CD4-positive, alpha-beta memory T cell (primary cell): Measurements from ENCODE around the gene UQCC5. TPM values are rescaled to one million over a fixed set of nuclear protein-coding genes. Genes with fewer than 3 reads are reported as not detected.

Experiments used
- CTCF ChIA-PET: fragments of 350-600 bp; sonication (Branson Sonifier 250); formaldehyde crosslinking; loops from one replicate; lab custom pipeline; 2021; ENCODE audit warnings: inconsistent platforms; ENCODE audit not compliant: partially characterized antibody; lab: Charles Lee
- POLR2A ChIA-PET: fragments of 350-600 bp; sonication (Branson Sonifier 250); formaldehyde crosslinking; loops from one replicate; lab custom pipeline; 2021; ENCODE audit not compliant: partially characterized antibody; lab: Charles Lee
- DNase-seq, 5 donors: peaks; one replicate each; pipeline versions ENCODE4 v3.0.0 to v3.0.0-alpha.2; 2020 to 2022; ENCODE audit warnings: mixed read lengths in 1 of 5
- H3K27ac ChIP-seq: one replicate; pipeline ENCODE4 v1.7.0; 2013; ENCODE audit warnings: low read depth, low read length
- H3K27me3 ChIP-seq: 2 replicates; pipeline ENCODE4 v1.7.0; 2013; ENCODE audit warnings: mild to moderate bottlenecking, low read length, moderate library complexity; ENCODE audit not compliant: insufficient read depth
- H3K36me3 ChIP-seq: 2 replicates; pipeline ENCODE4 v1.7.0; 2013; ENCODE audit warnings: mild to moderate bottlenecking, low read length, moderate library complexity; ENCODE audit not compliant: insufficient read depth
- H3K4me1 ChIP-seq: 2 replicates; pipeline ENCODE4 v1.7.0; 2013; ENCODE audit warnings: mild to moderate bottlenecking, low read length, moderate library complexity; ENCODE audit not compliant: insufficient read depth
- H3K4me3 ChIP-seq, 2 donors: one replicate each; pipeline ENCODE4 v1.7.0; 2013; ENCODE audit warnings: low read length in 2 of 2, mild to moderate bottlenecking in 1 of 2
- H3K9me3 ChIP-seq, 2 donors: one replicate each; pipeline ENCODE4 v1.7.0; 2013; ENCODE audit warnings: low read length in 2 of 2, control low read depth in 1 of 2; ENCODE audit not compliant: control insufficient read depth in 1 of 2
- H3K27ac Mint-ChIP-seq, 7 donors: one replicate each; pipeline ENCODE4 v1.8.0; 2020 to 2021; ENCODE audit warnings: mixed read lengths in 7 of 7, mild to moderate bottlenecking in 6 of 7, inconsistent platforms in 3 of 7, moderate library complexity in 3 of 7
- H3K27me3 Mint-ChIP-seq, 2 donors: one replicate each; pipeline ENCODE4 v1.8.0; 2020 to 2021; ENCODE audit warnings: mixed read lengths in 2 of 2
- H3K36me3 Mint-ChIP-seq, 2 donors: one replicate each; pipeline ENCODE4 v1.8.0; 2020 to 2021; ENCODE audit warnings: mixed read lengths in 2 of 2, inconsistent platforms in 1 of 2, mild to moderate bottlenecking in 1 of 2
- H3K4me1 Mint-ChIP-seq, 4 donors: one replicate each; pipeline ENCODE4 v1.8.0; 2020 to 2021; ENCODE audit warnings: mixed read lengths in 4 of 4, mild to moderate bottlenecking in 1 of 4
- H3K4me3 Mint-ChIP-seq, 8 donors: one replicate each; pipeline ENCODE4 v1.8.0; 2020 to 2021; ENCODE audit warnings: mixed read lengths in 8 of 8, mild to moderate bottlenecking in 7 of 8, moderate library complexity in 6 of 8, inconsistent platforms in 3 of 8
- H3K9me3 Mint-ChIP-seq, 8 donors: one replicate each; pipeline ENCODE4 v1.8.0; 2020 to 2021; ENCODE audit warnings: mixed read lengths in 8 of 8, mild to moderate bottlenecking in 5 of 8, inconsistent platforms in 3 of 8, moderate library complexity in 1 of 8
- intact Hi-C: fragments of 100-400 bp; cut with micrococcal nuclease; formaldehyde crosslinking; loops from one replicate; pipeline ENCODE4 v1.15.1; 2023
- polyA plus RNA-seq, 2 donors: library from polyadenylated mRNA; unstranded; fragments of 300-500 nt; fragmentation: Illumina TruSeq; gene quantifications; one replicate each; pipeline ENCODE4 v1.2.3, GENCODE V29; 2021
- total RNA-seq, 2 experiments: library from RNA; stranded (reverse); gene quantifications; one replicate each; pipeline ENCODE4 v1.2.3, GENCODE V29; 2021

The UQCC5 gene
- total and polyA plus RNA-seq, 4 experiments from 2014 or later: 12.1 to 27.1 (median 19.8) TPM

DNA sequence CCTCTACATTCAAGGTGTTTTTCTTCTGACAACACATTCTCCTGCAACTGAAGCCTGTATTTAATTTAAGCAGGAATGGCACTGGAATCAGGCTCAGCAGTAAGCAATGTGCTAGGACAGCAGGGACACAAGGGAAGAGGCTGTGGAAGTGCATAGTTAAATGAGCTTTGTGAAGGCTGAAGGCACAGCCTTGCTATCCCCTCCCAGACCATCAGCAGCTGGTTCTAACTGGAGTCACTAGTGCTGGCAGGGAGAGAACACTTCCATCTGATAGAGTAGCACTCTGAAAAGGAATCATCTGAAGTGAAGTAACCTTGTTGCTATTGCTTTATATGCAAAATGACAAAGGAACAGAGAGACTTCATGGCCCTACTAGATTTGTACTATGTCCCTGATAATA lies 14.7 kb downstream of the UQCC5 start:
- no peaks in the 10 kb centered on the region for H3K27me3 Mint-ChIP-seq
- CTCF ChIA-PET: no interaction called here
- no peaks in the 10 kb centered on the region for H3K4me1 ChIP-seq

DNA sequence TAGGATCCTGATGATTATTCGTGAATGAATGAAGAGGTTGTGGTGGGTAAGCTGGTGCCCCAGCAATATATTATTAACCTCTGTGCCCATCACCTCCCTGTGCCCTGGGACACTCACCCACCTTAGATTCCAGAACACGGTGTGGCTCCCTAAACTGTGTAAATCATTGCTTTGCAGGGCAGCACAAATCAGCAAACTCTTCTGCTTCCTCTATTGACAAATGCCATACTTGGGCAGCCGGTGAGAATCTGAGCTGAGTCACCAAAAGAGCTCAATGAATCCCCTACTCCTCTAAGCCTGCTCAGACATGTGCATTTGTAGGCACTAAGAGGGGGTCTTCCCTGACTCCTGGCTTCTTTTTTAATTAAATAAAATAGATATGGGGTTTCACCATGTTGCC lies 15.7 kb downstream of the UQCC5 start:
- Histone ChIP-seq H3K9me3 (no peaks in the 10 kb centered on the region), H3K4me1 (no peaks in the 10 kb centered on the region), H3K27ac (no peak overlapping the region), H3K36me3 (peaks cover 33% of the 10 kb centered on the region), H3K27me3 (no peaks in the 10 kb centered on the region), H3K4me3 (no peak overlapping the region)
- POLR2A ChIA-PET: interaction anchor here (1.3 to 1.4 kb wide), 2 partner anchors 9 to 13 kb away, joined by 3 read pairs; no protein-coding TSS in a partner anchor
- Mint-ChIP-seq H3K27ac (peak overlapping the region in 2 of 7 donors; percentile 35 to 36), H3K4me1 (peaks cover 0 to under 1% (median under 1%) of the 10 kb centered on the region in 4 donors), H3K27me3 (no peaks in the 10 kb centered on the region), H3K9me3 (no peaks in the 10 kb centered on the region), H3K36me3 (peaks cover 23 to 65% of the 10 kb centered on the region in 2 donors), H3K4me3 (no peak overlapping the region)
- CTCF ChIA-PET: interaction anchor here (0.6 to 0.8 kb wide), 2 partner anchors 9 to 1052 kb away, joined by 3 to 6 read pairs; no protein-coding TSS in a partner anchor
- no peak for DNase-seq
- intact Hi-C loops: no loop called here

More for the DNA sequence above, 14.7 kb downstream of the UQCC5 start:
- H3K27me3 ChIP-seq: no peaks in the 10 kb centered on the region
- H3K36me3 Mint-ChIP-seq: peaks cover 25 to 63% of the 10 kb centered on the region in 2 donors
- H3K27ac Mint-ChIP-seq: peak overlapping the region in 1 of 7 donors; percentile 12
- intact Hi-C loops: no loop called here
- no peak overlapping the region for H3K4me3 Mint-ChIP-seq
- H3K4me1 Mint-ChIP-seq: no peaks in the 10 kb centered on the region
- POLR2A ChIA-PET: interaction anchor here (1.3 kb wide), 1 partner anchor 10 kb away, joined by 3 read pairs; no protein-coding TSS in a partner anchor
- no peak overlapping the region for H3K27ac ChIP-seq
- no peaks in the 10 kb centered on the region for H3K9me3 ChIP-seq
- no peaks in the 10 kb centered on the region for H3K9me3 Mint-ChIP-seq
- H3K4me3 ChIP-seq: no peak overlapping the region
- H3K36me3 ChIP-seq: peaks cover 35% of the 10 kb centered on the region
- no peak for DNase-seq

DNA sequence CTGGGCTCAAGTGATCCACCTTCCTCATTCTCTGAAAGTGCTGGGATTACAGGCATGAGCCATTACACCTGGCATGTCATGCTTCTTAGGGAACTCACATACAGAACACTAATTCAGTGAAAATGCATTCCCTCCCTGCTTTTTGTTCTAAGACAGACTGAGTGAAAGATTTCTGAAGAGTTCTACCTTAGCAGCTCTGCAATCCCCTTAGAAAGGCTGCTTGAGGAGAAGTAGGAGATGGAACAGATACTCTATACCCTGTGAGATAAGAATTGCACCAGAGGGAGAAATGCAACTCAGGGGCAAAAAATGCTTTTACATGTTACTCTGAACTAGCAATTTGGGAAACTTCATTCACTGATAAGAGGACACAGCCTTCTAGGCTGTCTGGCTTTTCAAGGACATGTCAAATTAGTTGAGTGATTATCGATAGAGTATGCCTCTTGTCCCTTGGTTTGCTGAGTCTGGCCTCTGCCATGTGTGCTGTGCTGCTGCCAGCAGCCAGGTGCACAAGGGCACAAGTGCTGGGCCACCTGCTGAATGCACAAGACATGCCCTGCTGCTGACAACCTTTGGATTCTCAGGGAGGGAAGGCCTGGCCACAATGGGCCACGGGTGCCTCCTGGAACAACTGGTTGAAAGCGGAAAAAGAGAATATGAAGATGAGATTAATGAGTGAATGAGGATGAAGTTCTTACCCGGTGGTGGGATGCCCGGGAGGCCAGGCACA lies 17.8 kb downstream of the UQCC5 start:
- no peak overlapping the region for H3K27ac ChIP-seq
- intact Hi-C loops: no loop called here
- Mint-ChIP-seq H3K9me3 (no peaks in the 10 kb centered on the region), H3K4me3 (no peak overlapping the region), H3K36me3 (peaks cover 28 to 76% of the 10 kb centered on the region in 2 donors), H3K4me1 (peaks cover 0 to 3% (median 1%) of the 10 kb centered on the region in 4 donors), H3K27ac (peak overlapping the region in 3 of 7 donors; percentile 37 to 72 (median 70)), H3K27me3 (no peaks in the 10 kb centered on the region)
- ChIA-PET CTCF (no interaction called here), POLR2A (no interaction called here)
- no peaks in the 10 kb centered on the region for H3K4me1 ChIP-seq
- no peak overlapping the region for H3K4me3 ChIP-seq
- H3K36me3 ChIP-seq: peaks cover 40% of the 10 kb centered on the region
- no peak for DNase-seq
- H3K9me3 ChIP-seq: no peaks in the 10 kb centered on the region
- H3K27me3 ChIP-seq: no peaks in the 10 kb centered on the region

DNA sequence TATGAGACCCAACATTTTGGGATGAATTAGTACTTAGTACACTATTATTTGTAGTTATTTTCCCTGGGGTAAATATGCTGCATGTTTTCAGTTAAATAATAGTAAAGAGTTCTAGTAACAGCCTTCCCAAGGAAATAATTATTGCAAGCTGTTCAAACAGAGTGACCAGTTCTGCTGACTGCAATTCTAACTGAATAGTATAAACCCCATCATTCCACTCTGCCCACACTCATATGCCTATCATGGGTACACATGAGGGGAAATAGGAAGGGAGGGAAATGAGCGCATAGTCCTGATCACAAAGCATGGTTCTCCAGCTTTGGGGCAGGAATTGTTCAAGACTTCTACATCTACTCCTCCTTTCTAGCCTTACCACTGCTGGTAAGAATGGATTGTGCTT lies 18.7 kb downstream of the UQCC5 start:
- Mint-ChIP-seq H3K27ac (peak overlapping the region in 2 of 7 donors; percentile 46 to 75), H3K4me1 (peaks cover 0 to 3% (median 1%) of the 10 kb centered on the region in 4 donors), H3K9me3 (no peaks in the 10 kb centered on the region), H3K27me3 (no peaks in the 10 kb centered on the region), H3K4me3 (no peak overlapping the region), H3K36me3 (peaks cover 30 to 80% of the 10 kb centered on the region in 2 donors)
- ChIA-PET CTCF (interaction anchor here (0.6 kb wide), 1 partner anchor 119 kb away, joined by 3 read pairs; no protein-coding TSS in a partner anchor), POLR2A (no interaction called here)
- no peaks in the 10 kb centered on the region for H3K27me3 ChIP-seq
- H3K9me3 ChIP-seq: no peaks in the 10 kb centered on the region
- intact Hi-C loops: no loop called here
- H3K27ac ChIP-seq: no peak overlapping the region
- H3K4me1 ChIP-seq: no peaks in the 10 kb centered on the region
- H3K4me3 ChIP-seq: no peak overlapping the region
- DNase-seq: no peak
- peaks cover 46% of the 10 kb centered on the region for H3K36me3 ChIP-seq

DNA sequence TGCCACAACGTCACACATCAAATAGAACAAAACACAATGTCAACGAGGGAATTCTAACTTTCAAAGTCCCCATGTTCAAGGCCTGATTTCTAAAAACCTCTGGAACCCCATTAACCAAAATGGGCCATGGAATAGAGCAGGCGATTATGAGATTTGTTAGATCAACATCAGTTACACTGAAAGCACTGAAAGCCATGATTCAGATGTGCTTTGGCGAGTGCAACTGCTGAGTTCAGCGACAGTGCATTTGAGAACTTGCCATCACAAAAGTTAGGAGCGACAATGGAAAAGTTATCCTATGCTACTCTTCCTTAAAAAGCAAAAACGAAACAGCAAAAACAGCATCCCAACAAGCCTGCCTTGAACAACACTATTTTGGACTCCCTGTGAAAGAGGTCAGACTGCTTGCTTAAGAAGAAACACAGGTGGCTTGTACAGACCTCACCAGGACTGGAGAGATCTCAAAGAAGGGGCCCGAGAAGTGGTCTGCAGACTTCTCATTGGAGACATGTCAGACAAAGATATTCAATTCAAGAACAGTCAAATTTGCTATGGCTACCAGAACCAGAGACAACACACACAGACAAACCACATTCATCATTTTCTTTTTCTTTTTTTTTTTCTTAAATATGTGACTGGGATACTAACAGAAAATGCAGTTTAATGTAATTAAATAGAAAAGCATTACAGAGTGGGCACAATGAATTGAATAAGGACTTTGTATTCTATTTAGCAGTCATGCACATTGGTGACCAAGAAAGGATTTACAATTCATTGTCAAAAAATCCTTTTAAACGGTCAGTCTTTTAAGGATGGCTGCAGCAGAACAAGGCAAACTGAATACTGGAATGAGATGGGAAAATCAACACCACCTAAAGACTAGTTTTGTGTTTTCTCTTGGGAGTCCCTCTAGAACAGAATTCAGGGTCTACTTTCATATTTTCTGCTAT lies 20.9 kb downstream of the UQCC5 start:
- Histone ChIP-seq H3K4me1 (no peaks in the 10 kb centered on the region), H3K27ac (no peak overlapping the region), H3K4me3 (no peak overlapping the region), H3K27me3 (no peaks in the 10 kb centered on the region), H3K36me3 (peaks cover 52% of the 10 kb centered on the region), H3K9me3 (no peaks in the 10 kb centered on the region)
- ChIA-PET CTCF (interaction anchor here (1.1 kb wide), 1 partner anchor 553 kb away, joined by 3 read pairs; no protein-coding TSS in a partner anchor), POLR2A (interaction anchor here (1.3 kb wide), 1 partner anchor 11 kb away, joined by 3 read pairs; no protein-coding TSS in a partner anchor)
- H3K36me3 Mint-ChIP-seq: peaks cover 38 to 81% of the 10 kb centered on the region in 2 donors
- DNase-seq: no peak
- no peak overlapping the region for H3K4me3 Mint-ChIP-seq
- no peaks in the 10 kb centered on the region for H3K9me3 Mint-ChIP-seq
- intact Hi-C loops: no loop called here
- H3K27ac Mint-ChIP-seq: peak overlapping the region in 2 of 7 donors; percentile 35 to 50
- H3K27me3 Mint-ChIP-seq: no peaks in the 10 kb centered on the region
- H3K4me1 Mint-ChIP-seq: peaks cover 0 to 3% (median 1%) of the 10 kb centered on the region in 4 donors

DNA sequence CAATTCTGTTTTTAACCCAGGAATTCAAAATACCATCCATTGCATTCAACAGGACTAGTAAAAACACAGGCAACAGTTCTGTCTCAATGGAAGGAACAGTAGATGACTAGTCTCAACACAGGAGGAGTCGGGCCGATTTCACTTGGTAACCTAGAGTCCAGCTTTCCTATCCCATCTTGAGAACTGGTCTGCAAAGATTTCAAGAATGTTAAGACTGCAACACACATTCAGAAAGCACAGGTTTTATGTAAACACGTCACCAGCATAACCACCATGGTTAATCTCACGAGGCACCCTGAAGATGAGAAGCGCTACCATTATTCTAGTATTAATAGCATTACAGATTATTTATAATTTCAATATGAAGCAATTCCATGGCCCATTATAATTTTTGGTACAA lies 22.0 kb downstream of the UQCC5 start:
- Mint-ChIP-seq H3K36me3 (peaks cover 49 to 84% of the 10 kb centered on the region in 2 donors), H3K4me1 (peaks cover 0 to 3% (median 1%) of the 10 kb centered on the region in 4 donors), H3K27me3 (no peaks in the 10 kb centered on the region), H3K4me3 (no peak overlapping the region), H3K27ac (peak overlapping the region in 1 of 7 donors; percentile 22), H3K9me3 (no peaks in the 10 kb centered on the region)
- Histone ChIP-seq H3K27ac (no peak overlapping the region), H3K4me3 (no peak overlapping the region), H3K27me3 (no peaks in the 10 kb centered on the region), H3K4me1 (no peaks in the 10 kb centered on the region), H3K9me3 (no peaks in the 10 kb centered on the region), H3K36me3 (peaks cover 50% of the 10 kb centered on the region)
- ChIA-PET POLR2A (no interaction called here), CTCF (no interaction called here)
- intact Hi-C loops: no loop called here
- no peak for DNase-seq
